H1 (cell line): ENCODE data around the gene ALG9. TPM values are rescaled to one million over a fixed set of nuclear protein-coding genes. Genes with fewer than 3 reads are reported as not detected.

Source experiments
- CTCF ChIA-PET: fragments of 300-600 bp; sonication (Branson Sonifier 250); formaldehyde crosslinking; loops from one replicate; lab custom pipeline; 2021; ENCODE audit not compliant: partially characterized antibody; lab: Charles Lee
- POLR2A ChIA-PET: fragments of 300-600 bp; sonication (Branson Sonifier 250); formaldehyde crosslinking; loops from one replicate; lab custom pipeline; 2021; ENCODE audit warnings: inconsistent platforms; ENCODE audit not compliant: partially characterized antibody; lab: Charles Lee
- DNase-seq, 2 experiments: peaks; one replicate each; pipeline versions ENCODE4 v3.0.0 to v3.0.0-alpha.2; 2010 to 2022; ENCODE audit warnings: low spot score in 2 of 2, low read depth in 1 of 2, mixed read lengths in 1 of 2
- FAIRE-seq: peaks from 2 replicates; lab custom pipeline; 2011; peaks lifted over from hg19 to GRCh38; lab: Jason Lieb, UNC
- H2AFZ ChIP-seq: 2 replicates; pipeline ENCODE4 v1.8.1; 2012; ENCODE audit warnings: low read length, inconsistent platforms
- H2AK5ac ChIP-seq: 2 replicates; pipeline ENCODE4 v1.6.1; 2013; ENCODE audit warnings: low read depth, low read length
- H2BK120ac ChIP-seq: replicated peaks from 2 replicates; pipeline ENCODE3; 2013; ENCODE audit warnings: low read depth, low read length, inconsistent platforms
- H2BK12ac ChIP-seq: 2 replicates; pipeline ENCODE4 v1.6.1; 2013; ENCODE audit warnings: low read depth, low read length
- H2BK15ac ChIP-seq: 2 replicates; pipeline ENCODE4 v1.6.1; 2013; ENCODE audit warnings: low read length
- H2BK20ac ChIP-seq: 2 replicates; pipeline ENCODE4 v1.6.1; 2013; ENCODE audit warnings: low read length
- H2BK5ac ChIP-seq: 2 replicates; pipeline ENCODE4 v1.6.1; 2013; ENCODE audit warnings: low read depth, low read length
- H3K14ac ChIP-seq: 2 replicates; pipeline ENCODE4 v1.6.1; 2013; ENCODE audit warnings: inconsistent platforms; ENCODE audit not compliant: insufficient read length
- H3K18ac ChIP-seq: 2 replicates; pipeline ENCODE4 v1.6.1; 2013; ENCODE audit warnings: low read length; ENCODE audit errors: extremely low read depth
- H3K23ac ChIP-seq: 2 replicates; pipeline ENCODE4 v1.6.1; 2013; ENCODE audit warnings: inconsistent platforms; ENCODE audit not compliant: insufficient read length
- H3K23me2 ChIP-seq: 2 replicates; pipeline ENCODE4 v1.6.1; 2013; ENCODE audit warnings: low read depth, low read length
- H3K27ac ChIP-seq: 2 replicates; pipeline ENCODE4 v1.6.1; 2011; ENCODE audit warnings: low read depth, low read length, inconsistent platforms
- H3K27me3 ChIP-seq, 4 experiments: replicated peaks in 1 of 4; 1 replicate in 1 of 4; 2 replicates in 3 of 4; pipeline versions ENCODE4 v1.6.1 to v1.8.1; 2011 to 2013; ENCODE audit warnings: low read length in 3 of 4, mild to moderate bottlenecking in 3 of 4, inconsistent platforms in 2 of 4, mixed read lengths in 2 of 4, moderate library complexity in 1 of 4; ENCODE audit not compliant: control insufficient read depth in 3 of 4, insufficient read depth in 3 of 4; ENCODE audit errors: extremely low read depth in 1 of 4
- H3K36me3 ChIP-seq, 4 experiments: 2 replicates each; pipeline versions ENCODE4 v1.6.1 to v1.8.1; 2011 to 2013; ENCODE audit warnings: mild to moderate bottlenecking in 4 of 4, low read length in 3 of 4, moderate library complexity in 2 of 4, control low read depth in 1 of 4, inconsistent platforms in 1 of 4; ENCODE audit not compliant: insufficient read depth in 4 of 4, control insufficient read depth in 2 of 4
- H3K4ac ChIP-seq: replicated peaks from 2 replicates; pipeline ENCODE3; 2013; ENCODE audit warnings: low read length, low read depth, mixed read lengths, inconsistent platforms; ENCODE audit not compliant: insufficient read length
- H3K4me1 ChIP-seq, 4 experiments: replicated peaks in 1 of 4; 1 replicate in 1 of 4; 2 replicates in 3 of 4; pipeline versions ENCODE4 v1.6.1 to v1.8.1; 2011 to 2013; ENCODE audit warnings: low read length in 3 of 4, inconsistent platforms in 2 of 4, mixed read lengths in 1 of 4; ENCODE audit not compliant: insufficient read depth in 4 of 4, control insufficient read depth in 3 of 4
- H3K4me2 ChIP-seq, 2 experiments: 2 replicates each; pipeline versions ENCODE4 v1.6.1 to v1.8.1; 2011 to 2013; ENCODE audit warnings: low read depth in 2 of 2, low read length in 2 of 2, control low read depth in 1 of 2, inconsistent platforms in 1 of 2, mild to moderate bottlenecking in 1 of 2; ENCODE audit not compliant: insufficient read depth in 1 of 2
- H3K4me3 ChIP-seq, 4 experiments: fragments of 200-600, 300-600 bp in 1 of 4; sonication (generic), shearing (Covaris generic), sonication (Bioruptor Twin) in 1 of 4; 2 replicates each; pipeline versions ENCODE4 v1.5.1 to v1.8.1; 2011 to 2016; ENCODE audit warnings: low read length in 4 of 4, low read depth in 3 of 4, control low read depth in 2 of 4, inconsistent platforms in 2 of 4, mild to moderate bottlenecking in 2 of 4, mixed read lengths in 1 of 4, moderate library complexity in 1 of 4; ENCODE audit not compliant: insufficient read depth in 2 of 4; ENCODE audit errors: extremely low read depth in 1 of 4
- H3K56ac ChIP-seq: replicated peaks from 2 replicates; pipeline ENCODE3; 2013; ENCODE audit warnings: low read depth, mild to moderate bottlenecking, mixed read lengths, low read length, inconsistent platforms; ENCODE audit not compliant: insufficient read length
- H3K79me1 ChIP-seq: 2 replicates; pipeline ENCODE4 v1.6.1; 2013; ENCODE audit warnings: low read depth, low read length, control low read depth
- H3K79me2 ChIP-seq, 2 experiments: 2 replicates each; pipeline versions ENCODE4 v1.6.1 to v1.8.1; 2012 to 2013; ENCODE audit warnings: low read length in 2 of 2, mild to moderate bottlenecking in 2 of 2, inconsistent platforms in 1 of 2; ENCODE audit not compliant: insufficient read depth in 2 of 2, control insufficient read depth in 1 of 2
- H3K9ac ChIP-seq, 4 experiments: replicated peaks in 1 of 4; 1 replicate in 1 of 4; 2 replicates in 3 of 4; pipeline versions ENCODE4 v1.6.1 to v1.8.1; 2011 to 2013; ENCODE audit warnings: low read depth in 3 of 4, low read length in 3 of 4, control low read depth in 2 of 4, mild to moderate bottlenecking in 2 of 4, moderate library complexity in 2 of 4, inconsistent platforms in 1 of 4; ENCODE audit errors: extremely low read depth in 1 of 4
- H3K9me3 ChIP-seq, 2 experiments: 2 replicates each; pipeline versions ENCODE4 v1.6.1 to v1.8.1; 2012 to 2013; ENCODE audit warnings: mild to moderate bottlenecking in 2 of 2, moderate library complexity in 2 of 2, control low read depth in 1 of 2, inconsistent platforms in 1 of 2, low read depth in 1 of 2, low read length in 1 of 2, mixed read lengths in 1 of 2; ENCODE audit not compliant: insufficient read depth in 2 of 2
- H4K20me1 ChIP-seq, 2 experiments: replicated peaks in 1 of 2; 2 replicates each; pipeline versions ENCODE3 to v1.8.1; 2011 to 2013; ENCODE audit warnings: inconsistent platforms in 2 of 2, low read length in 2 of 2, mild to moderate bottlenecking in 1 of 2; ENCODE audit not compliant: insufficient read depth in 2 of 2, control insufficient read depth in 1 of 2
- H4K5ac ChIP-seq: 2 replicates; pipeline ENCODE4 v1.6.1; 2013; ENCODE audit warnings: low read length, low read depth, mixed read lengths, inconsistent platforms; ENCODE audit not compliant: insufficient read length
- H4K8ac ChIP-seq: 2 replicates; pipeline ENCODE4 v1.8.0; 2013; ENCODE audit warnings: mild to moderate bottlenecking, moderate library complexity, low read length, inconsistent platforms; ENCODE audit not compliant: insufficient read depth; ENCODE audit errors: extremely low read depth
- H4K91ac ChIP-seq: replicated peaks from 2 replicates; pipeline ENCODE3; 2013; ENCODE audit warnings: low read length, mixed read lengths, inconsistent platforms; ENCODE audit not compliant: insufficient read length
- CHD1 ChIP-seq: IDR thresholded peaks from 2 replicates; pipeline ENCODE4 v1.6.1; 2012; ENCODE audit warnings: low read depth, low read length, improper control_type of control experiment
- POLR2AphosphoS5 ChIP-seq: IDR thresholded peaks from 2 replicates; pipeline ENCODE4 v1.6.1; 2011; ENCODE audit warnings: low read depth, low read length
- SRF ChIP-seq: IDR thresholded peaks from 2 replicates; pipeline ENCODE4 v1.6.1; 2011; ENCODE audit warnings: mild to moderate bottlenecking, low read depth, low read length, moderate library complexity
- TCF12 ChIP-seq: IDR thresholded peaks from 2 replicates; pipeline ENCODE4 v1.6.1; 2011; ENCODE audit warnings: low read depth, mild to moderate bottlenecking, low read length
- WGBS, 2 experiments: shearing (Covaris generic) in 1 of 2; methylation state at CpG; one replicate each; pipeline versions ENCODE4 v1.1.6 to v1.1.7; 2013 to 2015; ENCODE audit warnings: low lambda C conversion rate in 2 of 2, mixed read lengths in 2 of 2, inconsistent platforms in 1 of 2, low coverage in 1 of 2, missing lambda C conversion rate in 1 of 2; ENCODE audit not compliant: insufficient replicate concordance in 2 of 2, insufficient coverage in 1 of 2, insufficient read length in 1 of 2; ENCODE audit errors: extremely low coverage in 1 of 2, missing lambda C conversion rate in 1 of 2; 5-methylcytosine and 5-hydroxymethylcytosine counted together
- polyA plus RNA-seq, 7 experiments: library from polyadenylated mRNA; depleted of rRNA in 3 of 7; stranded (reverse) in 5 of 7; unstranded in 2 of 7; fragments of >200 nt in 5 of 7; fragments of 200-250 nt in 2 of 7; gene quantifications; 1 replicate in 5 of 7; 2 replicates in 1 of 7; 4 replicates in 1 of 7; pipeline versions ENCODE4 v1.2.1 to v1.2.3, GENCODE V29; 2011 to 2013; ENCODE audit warnings: missing spikeins in 2 of 7, mixed read lengths in 2 of 7
- total RNA-seq: library from RNA; stranded (reverse); fragmentation: NEBNext Ultra II Directional; extraction: Animal tissue kit (Norgen Biotek cat#: 25700); gene quantifications from 2 replicates; pipeline ENCODE4 v1.2.1, GENCODE V29; 2021

ALG9 gene
- total and polyA plus RNA-seq, 2 of the 8 experiments (the other 6 are each of a cell fraction or from before 2014, with no cell fraction given), result 23.5 to 24.5 TPM

DNA sequence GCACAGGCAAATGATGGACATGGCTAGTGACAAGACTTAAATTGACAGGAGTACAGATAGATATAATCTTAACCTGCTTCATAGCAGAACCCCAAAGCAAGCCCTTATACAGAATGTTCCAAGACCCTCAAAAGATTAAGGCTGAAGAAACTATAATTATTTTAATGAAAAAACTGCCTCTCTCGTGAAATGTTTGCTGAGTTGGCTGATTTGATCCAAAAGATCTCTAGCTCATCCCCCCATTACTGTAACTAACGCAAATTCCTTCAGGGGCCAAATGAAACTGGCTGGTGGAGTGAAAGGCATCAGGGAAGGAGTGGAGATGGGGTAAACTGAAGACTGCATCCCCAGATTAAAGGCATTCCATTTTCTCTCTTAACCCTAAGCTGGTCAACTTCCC lies 19.3 kb downstream of the ALG9 start:
- Histone ChIP-seq H3K4me2 (no peak overlapping the region), H3K4me1 (no peaks in the 10 kb centered on the region), H2BK15ac (no peak overlapping the region), H3K79me2 (no peaks in the 10 kb centered on the region), H2AK5ac (no peak overlapping the region), H3K4me3 (no peak overlapping the region), H4K5ac (no peak overlapping the region), H3K79me1 (no peaks in the 10 kb centered on the region), H2BK20ac (no peak overlapping the region), H3K23me2 (no peaks in the 10 kb centered on the region), H2BK12ac (no peak overlapping the region), H3K9ac (no peak overlapping the region), H3K18ac (no peak overlapping the region), H3K23ac (no peak overlapping the region), H3K4ac (no peak overlapping the region), H2AFZ (no peak overlapping the region), H2BK120ac (no peak overlapping the region), H4K8ac (no peak overlapping the region), H3K56ac (no peak overlapping the region), H4K91ac (no peak overlapping the region), H3K9me3 (no peaks in the 10 kb centered on the region), H3K36me3 (no peaks in the 10 kb centered on the region; a peak in 1 of 8 replicates), H3K27me3 (no peaks in the 10 kb centered on the region), H3K14ac (no peak overlapping the region), H3K27ac (no peak overlapping the region), H4K20me1 (no peaks in the 10 kb centered on the region), H2BK5ac (no peak overlapping the region)
- POLR2A ChIA-PET, result interaction anchor here (0.7 kb wide), 1 partner anchor 10 kb away, joined by 3 read pairs; no protein-coding TSS in a partner anchor
- DNase-seq (no peak), FAIRE-seq (no peak)
- no peak for TF ChIP-seq POLR2AphosphoS5
- no peak for TF ChIP-seq CHD1
- no peak for TF ChIP-seq TCF12
- TF ChIP-seq SRF, result no peak
- CTCF ChIA-PET, result interaction anchor here (0.6 to 2.5 kb wide), 12 partner anchors 9 to 262 kb away, joined by 3 to 12 read pairs (median 4); partner anchors contain the start of gene ALG9
- WGBS, 2 experiments, result 91% methylated on average over 2 of the region's 2 CpGs; no CpG with 5 or more reads in 1 of the 2 experiments
